RWPE2 (cell line): ENCODE data around the gene NCF4.

Experiments used
- ATAC-seq: fragments of 200-7000 bp; cut with Tn5 transposase; 3 replicates; pipeline ENCODE4 v1.9.1; 2021; ENCODE audit warnings: low read depth
- DNase-seq: peaks from one replicate; pipeline ENCODE4 v3.0.0-alpha.2; 2020; ENCODE audit warnings: low spot score
- H3K27ac ChIP-seq: fragments of 450-650 bp; 2 replicates; pipeline ENCODE4 v1.5.1; 2017; ENCODE audit warnings: mild to moderate bottlenecking; ENCODE audit not compliant: poor library complexity, severe bottlenecking
- H3K27me3 ChIP-seq: fragments of 250-450 bp; sonication (Bioruptor Pico); 2 replicates; pipeline ENCODE4 v1.5.1; 2021; ENCODE audit warnings: mild to moderate bottlenecking, moderate library complexity; ENCODE audit not compliant: insufficient read depth, poor library complexity, severe bottlenecking
- H3K36me3 ChIP-seq: fragments of 250-450 bp; sonication (Bioruptor Pico); 2 replicates; pipeline ENCODE4 v1.5.1; 2020; ENCODE audit warnings: low read depth, mild to moderate bottlenecking, moderate library complexity
- H3K4me1 ChIP-seq: fragments of 250-450 bp; sonication (Bioruptor Pico); 2 replicates; pipeline ENCODE4 v1.5.1; 2021; ENCODE audit warnings: mild to moderate bottlenecking, moderate library complexity; ENCODE audit not compliant: insufficient read depth, poor library complexity, severe bottlenecking
- H3K4me3 ChIP-seq: fragments of 250-450 bp; sonication (Bioruptor Pico); 2 replicates; pipeline ENCODE4 v1.5.1; 2021; ENCODE audit warnings: mild to moderate bottlenecking, moderate library complexity; ENCODE audit not compliant: severe bottlenecking
- H3K9me3 ChIP-seq: fragments of 250-450 bp; sonication (Bioruptor Pico); 2 replicates; pipeline ENCODE4 v1.5.1; 2021; ENCODE audit warnings: mild to moderate bottlenecking, moderate library complexity; ENCODE audit not compliant: severe bottlenecking
- CTCF ChIP-seq: fragments of 450-650 bp; IDR thresholded peaks from one replicate; pipeline ENCODE4 v1.5.1; 2017; ENCODE audit warnings: mild to moderate bottlenecking, moderate library complexity; ENCODE audit not compliant: poor library complexity, severe bottlenecking

Gene NCF4

GRCh38 chr22:36829370-36830002, 31.3 kb upstream of the NCF4 start:
- Histone ChIP-seq H3K27ac (no peak overlapping the region), H3K9me3 (no peaks in the 10 kb centered on the region), H3K27me3 (no peaks in the 10 kb centered on the region), H3K4me3 (no peak overlapping the region), H3K36me3 (no peaks in the 10 kb centered on the region), H3K4me1 (no peaks in the 10 kb centered on the region)
- DNase-seq, result no peak
- ATAC-seq, result no peak
- no peak for TF ChIP-seq CTCF

- no peaks in the 10 kb centered on the region for H3K36me3 ChIP-seq
- no peak for ATAC-seq
- no peak for TF ChIP-seq CTCF
- DNase-seq, result no peak
- no peaks in the 10 kb centered on the region for H3K4me1 ChIP-seq
- no peak overlapping the region for H3K4me3 ChIP-seq
- no peaks in the 10 kb centered on the region for H3K9me3 ChIP-seq
- no peaks in the 10 kb centered on the region for H3K27me3 ChIP-seq
- no peak overlapping the region for H3K27ac ChIP-seq
Measured at GRCh38 chr22:36830601-36831000, 30.2 kb upstream of the NCF4 start.

- DNase-seq (no peak), ATAC-seq (no peak)
- no peaks in the 10 kb centered on the region for H3K36me3 ChIP-seq
- H3K4me3 ChIP-seq, result no peak overlapping the region
- no peaks in the 10 kb centered on the region for H3K4me1 ChIP-seq
- no peaks in the 10 kb centered on the region for H3K27me3 ChIP-seq
- H3K9me3 ChIP-seq, result no peaks in the 10 kb centered on the region
- TF ChIP-seq CTCF, result no peak
- H3K27ac ChIP-seq, result no peak overlapping the region
Measured at GRCh38 chr22:36831206-36831605, 29.6 kb upstream of the NCF4 start.

- no peaks in the 10 kb centered on the region for H3K9me3 ChIP-seq
- TF ChIP-seq CTCF, result no peak
Measured at GRCh38 chr22:36831717-36832116, 29.1 kb upstream of the NCF4 start.

GRCh38 chr22:36833073-36833472, 27.7 kb upstream of the NCF4 start:
- no peak for DNase-seq
- Histone ChIP-seq H3K36me3 (no peaks in the 10 kb centered on the region), H3K27ac (no peak overlapping the region), H3K27me3 (no peaks in the 10 kb centered on the region), H3K9me3 (no peaks in the 10 kb centered on the region), H3K4me3 (no peak overlapping the region), H3K4me1 (no peaks in the 10 kb centered on the region)
- TF ChIP-seq CTCF, result no peak
- ATAC-seq, result no peak

More at GRCh38 chr22:36831717-36832116, 29.1 kb upstream of the NCF4 start:
- H3K4me1 ChIP-seq, result no peaks in the 10 kb centered on the region
- no peak overlapping the region for H3K4me3 ChIP-seq
- ATAC-seq, result no peak
- DNase-seq, result no peak
- H3K36me3 ChIP-seq, result no peaks in the 10 kb centered on the region
- no peak overlapping the region for H3K27ac ChIP-seq
- no peaks in the 10 kb centered on the region for H3K27me3 ChIP-seq
